Mesenchymal stem cell (in vitro differentiated cells and primary cell): ENCODE data around the gene LRSAM1.
A peak's percentile ranks its signal among the peaks of the same experiment; 100 is the strongest.

ENCODE experiments used
- DNase-seq: peaks from one replicate; pipeline ENCODE4 v3.0.0-alpha.2; 2013
- H2AFZ ChIP-seq: one replicate; pipeline ENCODE4 v1.6.1; 2013; ENCODE audit warnings: low read depth, mild to moderate bottlenecking, control low read depth, inconsistent platforms, low read length, moderate library complexity
- H2AK5ac ChIP-seq: 2 replicates; pipeline ENCODE4 v1.6.1; 2013; ENCODE audit warnings: low read length, moderate library complexity, mild to moderate bottlenecking, inconsistent platforms; ENCODE audit not compliant: severe bottlenecking
- H2BK120ac ChIP-seq: one replicate; pipeline ENCODE4 v1.6.1; 2013; ENCODE audit warnings: low read depth, mild to moderate bottlenecking, inconsistent platforms, low read length, moderate library complexity
- H2BK12ac ChIP-seq, 2 experiments: one replicate each; pipeline ENCODE4 v1.6.1; 2013; ENCODE audit warnings: inconsistent platforms in 2 of 2, low read length in 2 of 2, mild to moderate bottlenecking in 2 of 2, moderate library complexity in 2 of 2, control low read depth in 1 of 2
- H2BK15ac ChIP-seq: one replicate; pipeline ENCODE4 v1.6.1; 2013; ENCODE audit warnings: mild to moderate bottlenecking, low read depth, inconsistent platforms; ENCODE audit not compliant: poor library complexity, severe bottlenecking
- H2BK5ac ChIP-seq: 2 replicates; pipeline ENCODE4 v1.6.1; 2013; ENCODE audit warnings: low read depth, mild to moderate bottlenecking, low read length, control low read depth, inconsistent platforms; ENCODE audit not compliant: poor library complexity, severe bottlenecking
- H3K14ac ChIP-seq, 2 experiments: one replicate each; pipeline ENCODE4 v1.6.1; 2013; ENCODE audit warnings: inconsistent platforms in 2 of 2, low read length in 2 of 2, control low read depth in 1 of 2, mild to moderate bottlenecking in 1 of 2, moderate library complexity in 1 of 2
- H3K18ac ChIP-seq, 2 experiments: one replicate each; pipeline ENCODE4 v1.6.1; 2013; ENCODE audit warnings: inconsistent platforms in 2 of 2, low read length in 2 of 2, control low read depth in 1 of 2, low read depth in 1 of 2, mild to moderate bottlenecking in 1 of 2
- H3K23ac ChIP-seq, 2 experiments: one replicate each; pipeline ENCODE4 v1.6.1; 2013; ENCODE audit warnings: inconsistent platforms in 2 of 2, low read length in 2 of 2, mild to moderate bottlenecking in 2 of 2, moderate library complexity in 2 of 2, control low read depth in 1 of 2
- H3K27ac ChIP-seq: 2 replicates; pipeline ENCODE4 v1.5.1; 2013; ENCODE audit warnings: mild to moderate bottlenecking, moderate library complexity, low read length, control low read depth, inconsistent platforms; ENCODE audit not compliant: poor library complexity, severe bottlenecking
- H3K27me3 ChIP-seq, 2 experiments: 2 replicates each; pipeline versions ENCODE4 v1.6.1 to v1.7.0; 2013; ENCODE audit warnings: low read length in 2 of 2, mild to moderate bottlenecking in 2 of 2, moderate library complexity in 2 of 2, control low read depth in 1 of 2, inconsistent platforms in 1 of 2; ENCODE audit not compliant: control insufficient read depth in 1 of 2, insufficient read depth in 1 of 2
- H3K36me3 ChIP-seq, 2 experiments: 2 replicates each; pipeline versions ENCODE4 v1.6.1 to v1.7.0; 2013; ENCODE audit warnings: low read length in 2 of 2, control low read depth in 1 of 2, inconsistent platforms in 1 of 2, low read depth in 1 of 2, mild to moderate bottlenecking in 1 of 2; ENCODE audit not compliant: insufficient read depth in 2 of 2, control insufficient read depth in 1 of 2
- H3K4ac ChIP-seq, 2 experiments: one replicate each; pipeline ENCODE4 v1.6.1; 2013; ENCODE audit warnings: inconsistent platforms in 2 of 2, low read length in 2 of 2, mild to moderate bottlenecking in 2 of 2, moderate library complexity in 2 of 2, control low read depth in 1 of 2, low read depth in 1 of 2
- H3K4me1 ChIP-seq: 2 replicates; pipeline ENCODE4 v1.6.1; 2013; ENCODE audit warnings: low read depth, low read length, control low read depth; ENCODE audit not compliant: control insufficient read depth, insufficient read depth
- H3K4me2 ChIP-seq: 2 replicates; pipeline ENCODE4 v1.6.1; 2013; ENCODE audit warnings: low read length, mild to moderate bottlenecking, inconsistent platforms; ENCODE audit not compliant: poor library complexity, severe bottlenecking
- H3K4me3 ChIP-seq, 2 experiments: 2 replicates each; pipeline versions ENCODE4 v1.5.1 to v1.7.0; 2013; ENCODE audit warnings: low read length in 2 of 2, mild to moderate bottlenecking in 2 of 2, control low read depth in 1 of 2, low read depth in 1 of 2; ENCODE audit not compliant: insufficient read depth in 1 of 2
- H3K79me1 ChIP-seq: replicated peaks from 2 replicates; pipeline ENCODE4 v1.6.1; 2013; ENCODE audit warnings: mild to moderate bottlenecking, control low read depth, low read length, inconsistent platforms; ENCODE audit not compliant: poor library complexity, severe bottlenecking
- H3K9ac ChIP-seq: 2 replicates; pipeline ENCODE4 v1.7.0; 2013; ENCODE audit warnings: mild to moderate bottlenecking, low read length, moderate library complexity
- H3K9me3 ChIP-seq: 2 replicates; pipeline ENCODE4 v1.7.0; 2013; ENCODE audit warnings: mild to moderate bottlenecking, low read length; ENCODE audit not compliant: control insufficient read depth
- H4K8ac ChIP-seq: one replicate; pipeline ENCODE4 v1.6.1; 2013; ENCODE audit warnings: inconsistent platforms, mild to moderate bottlenecking, low read length, moderate library complexity
- H4K91ac ChIP-seq: one replicate; pipeline ENCODE4 v1.6.1; 2013; ENCODE audit warnings: mild to moderate bottlenecking, low read length, inconsistent platforms
- WGBS: methylation state at CpG from one replicate; pipeline ENCODE4 v1.1.7; 2013; ENCODE audit warnings: mixed read lengths; 5-methylcytosine and 5-hydroxymethylcytosine counted together

LRSAM1 gene

GRCh38 chr9:127496974-127497373 lies 45.7 kb downstream of the LRSAM1 start:
- DNase-seq: no peak
- Histone ChIP-seq H3K18ac (no peak overlapping the region), H3K27ac (peak overlapping the region; percentile 15), H2BK5ac (no peak overlapping the region), H3K9ac (peak overlapping the region; percentile 48), H2BK15ac (no peak overlapping the region), H2BK120ac (no peak overlapping the region), H3K4me3 (no peak overlapping the region), H3K23ac (no peak overlapping the region), H2AFZ (no peak overlapping the region), H4K8ac (peak overlapping the region; percentile 65), H2AK5ac (no peak overlapping the region), H3K4me2 (no peak overlapping the region), H3K79me1 (peaks cover 11% of the 10 kb centered on the region), H2BK12ac (peak overlapping the region in 1 of 2 experiments; percentile 26), H3K14ac (no peak overlapping the region), H3K27me3 (no peaks in the 10 kb centered on the region), H3K4me1 (peaks cover 45% of the 10 kb centered on the region), H3K4ac (no peak overlapping the region), H4K91ac (peak overlapping the region; percentile 11), H3K36me3 (peaks cover 69% of the 10 kb centered on the region in 2 experiments), H3K9me3 (no peaks in the 10 kb centered on the region)
- WGBS: 97% methylated on average over 12 of the region's 12 CpGs

- H3K36me3 ChIP-seq: peaks cover 66% of the 10 kb centered on the region in 2 experiments
- 95% methylated on average over 13 of the region's 13 CpGs for WGBS
- H3K23ac ChIP-seq: peak overlapping the region in 1 of 2 experiments; percentile 32
- H2AK5ac ChIP-seq: no peak overlapping the region
- peak overlapping the region in 1 of 2 experiments; percentile 57 for H3K14ac ChIP-seq
- H3K27ac ChIP-seq: peak overlapping the region; percentile 33
- no peak for DNase-seq
- peaks cover 42% of the 10 kb centered on the region for H3K4me1 ChIP-seq
- no peak overlapping the region for H2BK12ac ChIP-seq
- peak overlapping the region; percentile 32 for H4K8ac ChIP-seq
- H3K4me2 ChIP-seq: no peak overlapping the region
- H2BK15ac ChIP-seq: no peak overlapping the region
- H2BK120ac ChIP-seq: no peak overlapping the region
- no peaks in the 10 kb centered on the region for H3K9me3 ChIP-seq
- H3K27me3 ChIP-seq: no peaks in the 10 kb centered on the region
- H3K18ac ChIP-seq: no peak overlapping the region
- H2AFZ ChIP-seq: no peak overlapping the region
- peak overlapping the region; percentile 48 for H4K91ac ChIP-seq
- no peak overlapping the region for H3K4ac ChIP-seq
- H2BK5ac ChIP-seq: no peak overlapping the region
- H3K9ac ChIP-seq: peak overlapping the region; percentile 48
- H3K4me3 ChIP-seq: no peak overlapping the region
- peaks cover 12% of the 10 kb centered on the region for H3K79me1 ChIP-seq
Measured at GRCh38 chr9:127497656-127498290, 46.5 kb downstream of the LRSAM1 start.

GRCh38 chr9:127498298-127498697 lies 47.0 kb downstream of the LRSAM1 start:
- H2AK5ac ChIP-seq: no peak overlapping the region
- H2BK120ac ChIP-seq: no peak overlapping the region
- no peak overlapping the region for H2BK5ac ChIP-seq
- no peak overlapping the region for H3K4me3 ChIP-seq
- no peak overlapping the region for H3K18ac ChIP-seq
- 89% methylated on average over 5 of the region's 5 CpGs for WGBS
- H3K14ac ChIP-seq: peak overlapping the region in 1 of 2 experiments; percentile 7
- peaks cover 12% of the 10 kb centered on the region for H3K79me1 ChIP-seq
- H3K9ac ChIP-seq: peak overlapping the region; percentile 48
- H3K4ac ChIP-seq: no peak overlapping the region
- H3K9me3 ChIP-seq: no peaks in the 10 kb centered on the region
- no peak overlapping the region for H3K4me2 ChIP-seq
- H3K27me3 ChIP-seq: no peaks in the 10 kb centered on the region
- H3K27ac ChIP-seq: peak overlapping the region; percentile 33
- peaks cover 45% of the 10 kb centered on the region for H3K4me1 ChIP-seq
- peak overlapping the region in 1 of 2 experiments; percentile 65 for H3K23ac ChIP-seq
- H2BK12ac ChIP-seq: no peak overlapping the region
- no peak overlapping the region for H4K91ac ChIP-seq
- H2BK15ac ChIP-seq: no peak overlapping the region
- peaks cover 68 to 69% of the 10 kb centered on the region in 2 experiments for H3K36me3 ChIP-seq
- H4K8ac ChIP-seq: no peak overlapping the region
- H2AFZ ChIP-seq: no peak overlapping the region
- no peak for DNase-seq

- no peaks in the 10 kb centered on the region for H3K9me3 ChIP-seq
- 98% methylated on average over 6 of the region's 6 CpGs for WGBS
Measured at GRCh38 chr9:127500399-127500798, 49.1 kb downstream of the LRSAM1 start.

More at GRCh38 chr9:127500399-127500798, 49.1 kb downstream of the LRSAM1 start:
- Histone ChIP-seq H4K8ac (no peak overlapping the region), H2AFZ (no peak overlapping the region), H3K79me1 (peaks cover 12% of the 10 kb centered on the region), H4K91ac (no peak overlapping the region), H2BK5ac (no peak overlapping the region), H3K36me3 (peaks cover 77% of the 10 kb centered on the region in 2 experiments), H3K27ac (peak overlapping the region; percentile 16), H2AK5ac (no peak overlapping the region), H3K23ac (no peak overlapping the region), H3K4me2 (no peak overlapping the region), H3K4ac (no peak overlapping the region), H2BK120ac (no peak overlapping the region), H2BK15ac (no peak overlapping the region), H3K14ac (no peak overlapping the region), H2BK12ac (no peak overlapping the region), H3K27me3 (no peaks in the 10 kb centered on the region), H3K18ac (peak overlapping the region in 1 of 2 experiments; percentile 16), H3K9ac (no peak overlapping the region), H3K4me1 (peaks cover 51% of the 10 kb centered on the region), H3K4me3 (no peak overlapping the region)
- DNase-seq: no peak
